G401.6 (cell line): ENCODE data around the gene STMP1.

Experiments
- FAIRE-seq: peaks from 2 replicates; lab custom pipeline; 2012; peaks lifted over from hg19 to GRCh38; lab: Jason Lieb, UNC

Gene STMP1

GRCh38 chr7:135697276-135698049, 35.1 kb downstream of the STMP1 start:
- no peak for FAIRE-seq

- FAIRE-seq: no peak
Observed at GRCh38 chr7:135704074-135704473, 41.8 kb downstream of the STMP1 start.

GRCh38 chr7:135704698-135705097, 42.4 kb downstream of the STMP1 start:
- FAIRE-seq: no peak

GRCh38 chr7:135706038-135706742, 43.9 kb downstream of the STMP1 start:
- no peak for FAIRE-seq

GRCh38 chr7:135706858-135707569, 44.7 kb downstream of the STMP1 start:
- no peak for FAIRE-seq

- FAIRE-seq: no peak
Observed at GRCh38 chr7:135707570-135707966, 45.3 kb downstream of the STMP1 start.

- FAIRE-seq: no peak
Observed at GRCh38 chr7:135708041-135708440, 45.7 kb downstream of the STMP1 start.

- FAIRE-seq: no peak
Observed at GRCh38 chr7:135709508-135709907, 47.2 kb downstream of the STMP1 start.

GRCh38 chr7:135710417-135711138, 48.3 kb downstream of the STMP1 start:
- FAIRE-seq: no peak

- no peak for FAIRE-seq
Observed at GRCh38 chr7:135711139-135711469, 48.8 kb downstream of the STMP1 start.

GRCh38 chr7:135712182-135712782, 50.0 kb downstream of the STMP1 start:
- FAIRE-seq: no peak

- no peak for FAIRE-seq
Observed at GRCh38 chr7:135712796-135713195, 50.5 kb downstream of the STMP1 start.

- FAIRE-seq: no peak
Observed at GRCh38 chr7:135713836-135714470, 51.6 kb downstream of the STMP1 start.

GRCh38 chr7:135714534-135715009, 52.3 kb downstream of the STMP1 start:
- FAIRE-seq: no peak

GRCh38 chr7:135715055-135715522, 52.8 kb downstream of the STMP1 start:
- no peak for FAIRE-seq

GRCh38 chr7:135715673-135716072, 53.4 kb downstream of the STMP1 start:
- no peak for FAIRE-seq

- FAIRE-seq: no peak
Observed at GRCh38 chr7:135716677-135717238, 54.4 kb downstream of the STMP1 start.

- no peak for FAIRE-seq
Observed at GRCh38 chr7:135717693-135718092, 55.4 kb downstream of the STMP1 start.

- no peak for FAIRE-seq
Observed at GRCh38 chr7:135718219-135718618, 55.9 kb downstream of the STMP1 start.

GRCh38 chr7:135718794-135719437, 56.6 kb downstream of the STMP1 start:
- no peak for FAIRE-seq

- FAIRE-seq: no peak
Observed at GRCh38 chr7:135719688-135720087, 57.4 kb downstream of the STMP1 start.
